Astrocyte (in vitro differentiated cells and primary cell): Measurements from ENCODE around the gene ALDH16A1.

Source experiments
- CTCF ChIP-seq: IDR thresholded peaks from 2 replicates; pipeline ENCODE4 v1.5.1; 2011; ENCODE audit warnings: low read depth, mild to moderate bottlenecking, inconsistent platforms, low read length, moderate library complexity; ENCODE audit not compliant: insufficient read depth
- EZH2 ChIP-seq: IDR thresholded peaks from 2 replicates; pipeline ENCODE4 v1.6.1; 2012; ENCODE audit warnings: mild to moderate bottlenecking, low read length, inconsistent platforms; ENCODE audit not compliant: insufficient read depth

GRCh38 chr19:49430172-49430677, 22.8 kb upstream of the ALDH16A1 start:
- no peak for TF ChIP-seq CTCF
- no peak for TF ChIP-seq EZH2
